GDM1 (cell line): ENCODE results near the gene TLL2.
A peak's percentile ranks its signal among the peaks of the same experiment; 100 is the strongest.

Experiments used
- DNase-seq: peaks from one replicate; lab custom pipeline; 2025; lab: John Stamatoyannopoulos, UW

Gene TLL2

GRCh38 chr10:96420228-96421009 is 93.3 kb downstream of the TLL2 start:
- DNase-seq, result no peak

- DNase-seq, result no peak
Observed at GRCh38 chr10:96419351-96419750, 94.4 kb downstream of the TLL2 start.

GRCh38 chr10:96418582-96418981 is 95.1 kb downstream of the TLL2 start:
- DNase-seq, result no peak

GRCh38 chr10:96417441-96417840 is 96.3 kb downstream of the TLL2 start:
- no peak for DNase-seq

- DNase-seq, result no peak
Observed at GRCh38 chr10:96416643-96417042, 97.1 kb downstream of the TLL2 start.

GRCh38 chr10:96415891-96416554 is 97.7 kb downstream of the TLL2 start:
- no peak for DNase-seq

- DNase-seq, result no peak
Observed at GRCh38 chr10:96415150-96415890, 98.4 kb downstream of the TLL2 start.

- DNase-seq, result no peak
Observed at GRCh38 chr10:96414303-96414702, 99.4 kb downstream of the TLL2 start.

GRCh38 chr10:96413151-96413787 is 100.5 kb downstream of the TLL2 start:
- no peak for DNase-seq

GRCh38 chr10:96411716-96412320 is 101.9 kb downstream of the TLL2 start:
- DNase-seq, result no peak

GRCh38 chr10:96410296-96410695 is 103.4 kb downstream of the TLL2 start:
- DNase-seq, result no peak

GRCh38 chr10:96408201-96408600 is 105.5 kb downstream of the TLL2 start:
- no peak for DNase-seq

GRCh38 chr10:96407560-96408069 is 106.1 kb downstream of the TLL2 start:
- no peak for DNase-seq

GRCh38 chr10:96406091-96406490 is 107.6 kb downstream of the TLL2 start:
- no peak for DNase-seq

GRCh38 chr10:96402417-96403305 is 111.1 kb downstream of the TLL2 start:
- no peak for DNase-seq

- no peak for DNase-seq
Observed at GRCh38 chr10:96401036-96401435, 112.7 kb downstream of the TLL2 start.

GRCh38 chr10:96400465-96400864 is 113.3 kb downstream of the TLL2 start:
- DNase-seq, result no peak

- no peak for DNase-seq
Observed at GRCh38 chr10:96397902-96398301, 115.8 kb downstream of the TLL2 start.

GRCh38 chr10:96395931-96396877 is 117.5 kb downstream of the TLL2 start:
- DNase-seq, result peak; percentile 14

- no peak for DNase-seq
Observed at GRCh38 chr10:96390460-96390864, 123.3 kb downstream of the TLL2 start.
